ENCODE measurements around the gene ZSCAN18.

The ZSCAN18 gene

DNA sequence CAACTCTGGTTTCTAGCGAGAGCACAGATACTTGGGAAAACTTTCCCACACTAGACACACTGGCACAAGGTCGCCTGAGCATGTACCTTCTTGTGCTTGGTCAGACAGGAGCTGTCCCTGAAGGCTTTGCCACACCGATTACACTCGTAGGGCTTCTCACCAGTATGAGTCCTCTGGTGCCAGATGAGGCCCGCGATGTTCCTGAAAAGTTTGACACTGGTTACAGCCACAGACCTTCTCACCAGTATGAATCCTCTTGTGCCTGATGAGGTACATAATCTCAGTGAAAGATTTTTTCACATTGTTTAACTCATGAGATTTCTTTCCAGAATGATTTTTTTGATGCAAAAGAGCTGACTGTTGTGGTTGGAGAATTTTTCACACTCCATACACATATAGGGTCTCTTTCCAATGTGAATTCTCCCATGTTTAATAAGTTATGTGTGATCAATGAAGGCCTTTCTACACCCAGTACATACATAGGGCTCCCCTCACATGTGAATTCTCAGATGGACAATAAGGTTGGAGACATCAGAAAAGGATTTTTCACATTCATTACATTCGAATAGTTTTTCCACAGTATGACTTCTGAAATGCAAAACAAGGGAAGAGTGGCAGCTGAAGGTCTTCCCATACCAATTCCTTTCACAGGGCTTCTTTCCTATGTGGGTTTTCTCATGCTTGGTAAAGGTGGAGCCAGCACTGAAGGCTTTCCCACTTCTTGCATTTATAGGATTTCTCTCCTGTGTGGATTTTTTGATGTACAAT, 9.9 kb upstream of the ZSCAN18 start:
- Histone ChIP-seq H3K27me3 (replicated peaks) (no peaks in the 10 kb centered on the region), H3K4me3 (ENCODE audit: low read depth, low read length) (no peak overlapping the region), H3K27ac (no peak overlapping the region), H3K36me3 (replicated peaks) (no peaks in the 10 kb centered on the region)
- DNase-seq: no peak
- TF ChIP-seq, protein P1, sequence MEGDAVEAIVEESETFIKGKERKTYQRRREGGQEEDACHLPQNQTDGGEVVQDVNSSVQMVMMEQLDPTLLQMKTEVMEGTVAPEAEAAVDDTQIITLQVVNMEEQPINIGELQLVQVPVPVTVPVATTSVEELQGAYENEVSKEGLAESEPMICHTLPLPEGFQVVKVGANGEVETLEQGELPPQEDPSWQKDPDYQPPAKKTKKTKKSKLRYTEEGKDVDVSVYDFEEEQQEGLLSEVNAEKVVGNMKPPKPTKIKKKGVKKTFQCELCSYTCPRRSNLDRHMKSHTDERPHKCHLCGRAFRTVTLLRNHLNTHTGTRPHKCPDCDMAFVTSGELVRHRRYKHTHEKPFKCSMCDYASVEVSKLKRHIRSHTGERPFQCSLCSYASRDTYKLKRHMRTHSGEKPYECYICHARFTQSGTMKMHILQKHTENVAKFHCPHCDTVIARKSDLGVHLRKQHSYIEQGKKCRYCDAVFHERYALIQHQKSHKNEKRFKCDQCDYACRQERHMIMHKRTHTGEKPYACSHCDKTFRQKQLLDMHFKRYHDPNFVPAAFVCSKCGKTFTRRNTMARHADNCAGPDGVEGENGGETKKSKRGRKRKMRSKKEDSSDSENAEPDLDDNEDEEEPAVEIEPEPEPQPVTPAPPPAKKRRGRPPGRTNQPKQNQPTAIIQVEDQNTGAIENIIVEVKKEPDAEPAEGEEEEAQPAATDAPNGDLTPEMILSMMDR (IDR thresholded peaks at IDR 0.05; ENCODE audit: low read depth, low read length, missing control alignments): no peak
- in situ Hi-C loops (cut with HindIII; ENCODE audit: low pct_ligation_motif_present, low sequenced_read_pairs): no loop called here

DNA sequence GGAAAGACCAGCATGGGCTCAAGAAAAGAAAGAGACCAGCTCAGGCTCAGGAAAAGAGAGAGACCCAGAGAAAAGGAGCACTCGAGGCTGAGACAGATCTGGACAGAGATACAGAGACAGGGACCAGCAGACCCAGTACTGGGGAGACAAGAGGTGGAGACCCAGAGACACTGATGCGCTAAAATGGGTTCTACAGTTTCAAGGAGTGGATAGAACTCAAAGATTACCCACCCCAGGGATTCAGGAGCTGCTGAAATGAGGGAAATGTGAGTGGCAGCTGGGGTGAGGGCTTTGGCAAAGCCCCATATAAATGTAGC, 609 bp upstream of the ZSCAN18 start:
- Histone ChIP-seq H3K27ac (peak overlapping the region; percentile 95), H3K27me3 (replicated peaks) (no peaks in the 10 kb centered on the region), H3K36me3 (replicated peaks) (no peaks in the 10 kb centered on the region), H3K4me3 (ENCODE audit: low read depth, low read length) (peak overlapping the region; percentile 89)
- DNase-seq: no peak
- TF ChIP-seq, protein P1 (IDR thresholded peaks at IDR 0.05; ENCODE audit: low read depth, low read length, missing control alignments): no peak
- in situ Hi-C loops (cut with HindIII; ENCODE audit: low pct_ligation_motif_present, low sequenced_read_pairs): no loop called here

GRCh38 chr19:58097349-58097748, 682 bp downstream of the ZSCAN18 start:
- Histone ChIP-seq H3K27me3 (replicated peaks) (no peaks in the 10 kb centered on the region), H3K27ac (no peak overlapping the region), H3K36me3 (replicated peaks) (no peaks in the 10 kb centered on the region), H3K4me3 (ENCODE audit: low read depth, low read length) (peak overlapping the region; percentile 89)
- TF ChIP-seq, protein P1 (IDR thresholded peaks at IDR 0.05; ENCODE audit: low read depth, low read length, missing control alignments): no peak
- in situ Hi-C loops (cut with HindIII; ENCODE audit: low pct_ligation_motif_present, low sequenced_read_pairs): no loop called here
- no peak for DNase-seq

DNA sequence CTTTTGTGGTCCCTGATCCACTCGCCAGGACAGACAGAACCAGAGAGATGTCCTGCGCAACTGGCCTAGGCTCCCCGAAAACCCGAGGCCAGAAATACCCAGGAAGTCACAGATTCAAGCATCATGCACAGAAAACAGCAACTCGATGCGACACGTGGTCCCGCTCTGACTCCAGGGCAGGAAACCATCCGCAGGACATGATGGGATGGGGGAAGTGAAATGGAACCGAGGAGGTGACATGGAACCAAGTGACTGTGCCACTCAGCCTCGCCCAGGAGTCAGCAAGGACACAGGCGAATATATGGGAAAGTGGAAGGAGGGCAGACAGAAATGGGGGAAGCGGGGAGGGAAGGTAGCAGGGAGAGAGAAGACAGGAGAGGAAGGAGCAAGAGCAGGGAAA, 1.1 kb downstream of the ZSCAN18 start:
- in situ Hi-C loops (cut with HindIII; ENCODE audit: low pct_ligation_motif_present, low sequenced_read_pairs): no loop called here
- TF ChIP-seq, protein P1 (IDR thresholded peaks at IDR 0.05; ENCODE audit: low read depth, low read length, missing control alignments): no peak
- H3K4me3 ChIP-seq (ENCODE audit: low read depth, low read length): no peak overlapping the region

GRCh38 chr19:58095328-58095727, 2.7 kb downstream of the ZSCAN18 start:
- Histone ChIP-seq H3K36me3 (replicated peaks) (no peaks in the 10 kb centered on the region), H3K4me3 (ENCODE audit: low read depth, low read length) (no peak overlapping the region), H3K27me3 (replicated peaks) (no peaks in the 10 kb centered on the region), H3K27ac (no peak overlapping the region)
- no peak for DNase-seq
- in situ Hi-C loops (cut with HindIII; ENCODE audit: low pct_ligation_motif_present, low sequenced_read_pairs): no loop called here
- TF ChIP-seq, protein P1 (IDR thresholded peaks at IDR 0.05; ENCODE audit: low read depth, low read length, missing control alignments): no peak

More for the DNA sequence above, 1.1 kb downstream of the ZSCAN18 start:
- Histone ChIP-seq H3K36me3 (replicated peaks) (no peaks in the 10 kb centered on the region), H3K27ac (no peak overlapping the region), H3K27me3 (replicated peaks) (no peaks in the 10 kb centered on the region)
- no peak for DNase-seq

DNA sequence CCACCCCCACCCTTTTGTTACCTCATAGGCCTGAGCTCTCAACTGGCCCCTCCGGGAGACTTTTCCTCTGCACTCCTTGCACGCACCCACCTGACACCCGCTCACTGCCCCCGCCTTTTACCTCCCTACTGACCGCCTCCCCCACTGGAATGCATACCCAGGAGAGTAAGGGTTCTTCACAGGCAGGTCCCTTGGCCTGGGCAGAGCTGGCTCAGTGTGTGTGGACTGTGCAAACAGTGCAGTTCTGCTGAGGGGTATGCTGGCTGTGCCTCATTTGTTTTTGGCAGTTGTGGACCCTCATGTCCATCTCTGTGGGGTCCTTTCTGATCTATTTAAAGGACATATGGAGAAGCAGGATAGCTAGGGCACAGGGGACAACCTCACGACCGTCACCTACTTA, 5.0 kb downstream of the ZSCAN18 start:
- H3K4me3 ChIP-seq (ENCODE audit: low read depth, low read length): no peak overlapping the region
- no peak for DNase-seq
- H3K36me3 ChIP-seq (replicated peaks): no peaks in the 10 kb centered on the region
- in situ Hi-C loops (cut with HindIII; ENCODE audit: low pct_ligation_motif_present, low sequenced_read_pairs): no loop called here
- no peaks in the 10 kb centered on the region for H3K27me3 ChIP-seq (replicated peaks)
- TF ChIP-seq, protein P1 (IDR thresholded peaks at IDR 0.05; ENCODE audit: low read depth, low read length, missing control alignments): no peak
- H3K27ac ChIP-seq: no peak overlapping the region

Data from brain microvascular endothelial cell (primary cell).